ENCODE results near the gene MDFIC2.

MDFIC2 gene

GRCh38 chr3:70242297-70242882 lies 70.0 kb downstream of the MDFIC2 start:
- TF ChIP-seq, protein P1, sequence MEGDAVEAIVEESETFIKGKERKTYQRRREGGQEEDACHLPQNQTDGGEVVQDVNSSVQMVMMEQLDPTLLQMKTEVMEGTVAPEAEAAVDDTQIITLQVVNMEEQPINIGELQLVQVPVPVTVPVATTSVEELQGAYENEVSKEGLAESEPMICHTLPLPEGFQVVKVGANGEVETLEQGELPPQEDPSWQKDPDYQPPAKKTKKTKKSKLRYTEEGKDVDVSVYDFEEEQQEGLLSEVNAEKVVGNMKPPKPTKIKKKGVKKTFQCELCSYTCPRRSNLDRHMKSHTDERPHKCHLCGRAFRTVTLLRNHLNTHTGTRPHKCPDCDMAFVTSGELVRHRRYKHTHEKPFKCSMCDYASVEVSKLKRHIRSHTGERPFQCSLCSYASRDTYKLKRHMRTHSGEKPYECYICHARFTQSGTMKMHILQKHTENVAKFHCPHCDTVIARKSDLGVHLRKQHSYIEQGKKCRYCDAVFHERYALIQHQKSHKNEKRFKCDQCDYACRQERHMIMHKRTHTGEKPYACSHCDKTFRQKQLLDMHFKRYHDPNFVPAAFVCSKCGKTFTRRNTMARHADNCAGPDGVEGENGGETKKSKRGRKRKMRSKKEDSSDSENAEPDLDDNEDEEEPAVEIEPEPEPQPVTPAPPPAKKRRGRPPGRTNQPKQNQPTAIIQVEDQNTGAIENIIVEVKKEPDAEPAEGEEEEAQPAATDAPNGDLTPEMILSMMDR (conservative IDR thresholded peaks at IDR 0.05), result no peak

DNA sequence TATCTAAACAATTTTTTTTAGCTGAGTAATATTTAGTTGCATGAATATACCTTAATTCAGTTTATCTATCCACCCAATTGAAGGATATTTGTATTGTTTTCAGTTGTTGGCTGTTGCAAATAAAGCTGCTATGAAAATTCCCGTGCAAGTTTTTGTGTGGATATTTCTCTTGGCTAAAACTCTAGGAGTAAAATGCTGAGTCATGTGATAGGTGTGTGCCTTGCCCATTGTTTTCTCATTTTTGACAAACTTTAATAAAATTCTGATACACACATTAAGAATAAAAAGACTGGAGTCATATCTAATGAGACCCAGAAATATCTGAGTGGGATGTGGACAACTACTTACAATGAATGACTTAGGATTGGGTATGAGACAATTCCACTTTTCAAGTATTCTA lies 78.6 kb downstream of the MDFIC2 start:
- H3K27ac ChIP-seq, result no peak overlapping the region
- TF ChIP-seq, protein P1 (conservative IDR thresholded peaks at IDR 0.05), result no peak

More at GRCh38 chr3:70242297-70242882, 70.0 kb downstream of the MDFIC2 start:
- H3K27ac ChIP-seq, result no peak overlapping the region

DNA sequence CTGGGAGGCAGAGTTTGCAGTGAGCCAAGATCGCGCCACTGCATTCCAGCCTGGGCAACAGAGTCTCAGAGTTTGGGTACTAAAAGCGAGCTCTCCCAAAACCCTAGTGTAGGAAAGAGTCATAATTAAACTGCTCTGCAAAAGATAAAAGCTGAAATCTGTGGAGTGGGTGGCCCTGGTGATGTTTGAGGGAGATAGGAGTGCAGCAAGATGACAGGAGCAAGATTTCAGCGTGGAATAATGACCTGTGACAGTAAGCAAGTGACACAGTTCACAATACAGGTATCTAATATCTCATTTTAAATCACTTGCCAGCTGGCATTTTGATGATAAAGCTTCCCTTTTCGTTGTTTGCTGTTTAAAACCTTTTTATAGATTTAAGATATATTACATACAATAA lies 79.3 kb downstream of the MDFIC2 start:
- TF ChIP-seq, protein P1 (conservative IDR thresholded peaks at IDR 0.05), result no peak
- H3K27ac ChIP-seq, result no peak overlapping the region

GRCh38 chr3:70231266-70231701 lies 81.2 kb downstream of the MDFIC2 start:
- no peak overlapping the region for H3K27ac ChIP-seq
- TF ChIP-seq, protein P1 (conservative IDR thresholded peaks at IDR 0.05), result no peak

- H3K27ac ChIP-seq, result no peak overlapping the region
- TF ChIP-seq, protein P1 (conservative IDR thresholded peaks at IDR 0.05), result no peak
These were observed 85.0 kb downstream of the MDFIC2 start for GRCh38 chr3:70227437-70227836.

DNA sequence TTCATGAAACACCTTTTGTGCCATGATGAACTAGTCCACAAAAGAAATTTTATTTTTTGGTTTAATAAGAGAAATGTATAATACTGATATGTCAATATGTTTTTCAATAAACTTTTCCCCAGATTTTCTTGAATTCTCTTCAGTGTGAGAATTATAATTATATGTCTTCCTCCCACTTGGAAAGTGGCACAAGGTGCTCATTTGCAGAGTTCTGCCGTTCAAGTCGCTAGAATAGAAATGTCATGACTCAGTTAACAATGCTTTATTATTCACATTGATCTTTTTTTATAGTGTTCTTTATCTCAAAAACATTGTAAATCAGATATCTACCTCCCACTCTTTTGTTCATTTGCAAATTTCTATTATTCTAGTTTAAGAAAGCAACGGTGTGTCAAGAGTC lies 87.3 kb downstream of the MDFIC2 start:
- no peak overlapping the region for H3K27ac ChIP-seq

DNA sequence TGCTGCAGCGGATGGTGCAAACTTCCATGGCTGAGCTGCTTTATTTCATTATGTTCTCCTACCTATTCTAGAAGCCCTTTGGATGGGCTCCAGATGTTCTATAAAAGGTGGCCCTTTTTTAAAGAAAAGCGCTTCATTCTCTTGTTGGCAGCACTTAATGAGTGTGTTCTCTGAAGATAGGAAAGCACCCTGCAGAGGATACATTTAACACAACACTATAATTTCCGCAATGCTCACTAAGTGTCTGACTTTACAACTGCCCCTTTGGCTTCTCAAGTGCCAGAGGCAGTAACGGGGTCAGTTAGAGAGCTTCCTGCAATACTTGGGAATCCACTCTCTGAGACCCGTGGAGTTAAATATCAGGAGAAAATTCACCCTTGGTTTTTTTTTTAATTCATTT lies 88.1 kb downstream of the MDFIC2 start:
- no peak overlapping the region for H3K27ac ChIP-seq
- TF ChIP-seq, protein P1 (conservative IDR thresholded peaks at IDR 0.05), result no peak

More for the DNA sequence above, 87.3 kb downstream of the MDFIC2 start:
- TF ChIP-seq, protein P1 (conservative IDR thresholded peaks at IDR 0.05), result no peak
